Stimulated activated CD4-positive, alpha-beta T cell treated with anti-CD3 and anti-CD28 coated beads, Interleukin-15, amount 100 ng/mL, for 24 hours (primary cell): ENCODE measurements around the gene RUBCN.

Experiments
- DNase-seq: peaks from one replicate; pipeline ENCODE4 v3.0.0-alpha.2; 2020

RUBCN gene

DNA sequence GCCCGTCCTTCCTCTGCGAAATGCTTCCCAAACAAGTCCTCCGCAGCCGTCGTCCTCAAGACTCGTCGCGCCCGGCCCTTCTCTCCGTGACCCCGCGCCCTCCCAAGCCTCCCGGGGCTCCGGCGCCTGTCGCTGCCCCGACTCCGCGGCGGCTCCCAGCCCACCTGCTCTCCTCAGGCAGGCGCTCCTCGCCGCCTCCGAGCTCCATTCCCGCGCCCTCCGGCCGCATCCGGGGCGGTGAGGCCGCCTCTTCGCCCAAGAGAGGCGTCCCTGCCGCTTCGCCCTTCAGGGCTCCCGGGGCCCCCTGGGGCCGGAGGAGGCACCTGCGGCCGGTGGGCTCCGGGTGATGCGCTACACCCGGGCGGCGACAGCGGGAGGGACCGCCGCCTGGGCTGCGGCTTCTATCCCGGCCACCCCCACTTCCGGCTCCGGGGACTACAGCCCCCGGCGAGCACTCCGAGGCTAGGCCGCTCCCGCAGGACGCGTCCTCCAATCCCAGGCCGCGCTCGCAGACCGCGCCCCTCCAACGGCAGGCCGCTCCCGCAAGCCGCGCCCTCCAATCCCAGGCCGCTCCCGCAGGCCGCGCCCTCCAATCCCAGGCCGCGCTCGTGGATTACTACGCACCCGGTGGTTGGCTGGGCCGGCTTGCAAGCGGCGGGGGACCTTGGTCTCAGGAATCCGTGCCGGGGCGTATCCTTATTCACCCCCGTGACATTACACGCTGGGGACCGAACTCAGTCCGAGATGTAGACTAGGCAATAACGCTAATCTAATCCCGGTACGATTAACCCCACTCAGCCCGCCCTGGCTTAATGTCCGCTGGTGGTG lies at the start of gene RUBCN:
TSS of gene RUBCN (minus strand) at position 414 of the 828 bp plus-strand sequence. CDS start at position 229, 185 bp downstream.
- DNase-seq = peak; percentile 97

DNA sequence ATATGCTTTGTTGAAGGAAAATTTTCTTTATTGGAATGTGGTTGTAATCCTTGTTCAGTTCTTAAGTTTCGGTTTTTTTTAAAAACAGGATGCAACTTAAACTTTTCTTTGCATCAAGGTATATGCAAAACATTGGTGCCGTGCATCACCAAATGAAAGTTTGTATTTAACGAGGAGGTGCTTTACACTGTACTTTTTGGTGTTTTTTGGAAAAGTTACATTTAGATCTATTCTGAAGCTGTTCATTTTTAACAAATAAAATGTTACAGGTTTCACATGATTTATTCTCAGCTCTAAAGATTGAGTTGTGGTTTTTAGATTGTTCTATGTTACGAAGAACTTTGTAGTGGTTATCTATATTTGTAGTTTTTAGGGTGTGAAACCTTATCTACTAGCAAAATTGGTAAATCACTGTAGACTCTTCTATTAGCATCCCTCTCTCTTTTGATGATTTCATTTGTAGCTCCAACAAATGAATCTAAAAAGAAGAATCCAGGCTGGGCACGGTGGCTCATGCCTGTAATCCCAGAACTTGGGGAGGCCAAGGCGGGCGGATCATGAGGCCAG lies 47.4 kb upstream of the RUBCN start:
- DNase-seq = no peak

DNA sequence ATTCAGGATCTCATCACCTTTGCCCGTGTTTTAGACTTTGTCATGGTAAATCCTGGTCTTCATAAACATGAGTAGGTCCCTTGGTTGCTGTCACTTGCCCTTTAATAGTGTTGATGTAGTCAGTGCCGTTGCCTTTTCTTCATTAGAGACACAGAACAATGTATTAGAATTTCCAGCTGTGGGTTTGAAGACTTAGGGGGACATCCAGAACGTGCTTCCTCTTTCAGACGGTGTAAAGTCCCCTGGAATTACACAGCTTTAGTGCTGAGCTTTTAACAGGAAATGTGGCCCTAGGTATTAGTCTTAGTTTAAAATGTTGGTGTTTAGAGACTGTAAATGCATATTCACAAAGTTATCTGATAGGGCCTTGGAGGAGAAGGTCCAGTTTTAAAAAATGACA lies 45.5 kb upstream of the RUBCN start:
- no peak for DNase-seq

DNA sequence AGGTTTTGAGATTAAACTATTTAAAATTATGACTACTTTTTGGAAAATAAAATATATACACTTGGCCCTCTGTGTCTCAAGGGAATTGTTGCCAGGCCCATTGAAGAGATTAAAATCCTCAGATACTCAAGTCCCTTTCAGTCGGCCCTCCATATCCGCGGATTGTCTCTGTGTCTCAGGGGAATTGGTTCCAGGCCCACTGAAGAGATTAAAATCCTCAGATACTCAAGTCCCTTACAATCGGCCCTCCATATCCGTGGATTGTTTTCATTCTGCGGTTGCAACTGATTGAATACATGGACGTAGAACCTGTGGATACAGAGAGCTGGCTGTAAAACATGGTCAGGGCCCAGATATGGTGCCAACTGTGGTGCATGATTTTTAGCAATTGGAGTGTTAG lies 38.6 kb upstream of the RUBCN start:
- no peak for DNase-seq

DNA sequence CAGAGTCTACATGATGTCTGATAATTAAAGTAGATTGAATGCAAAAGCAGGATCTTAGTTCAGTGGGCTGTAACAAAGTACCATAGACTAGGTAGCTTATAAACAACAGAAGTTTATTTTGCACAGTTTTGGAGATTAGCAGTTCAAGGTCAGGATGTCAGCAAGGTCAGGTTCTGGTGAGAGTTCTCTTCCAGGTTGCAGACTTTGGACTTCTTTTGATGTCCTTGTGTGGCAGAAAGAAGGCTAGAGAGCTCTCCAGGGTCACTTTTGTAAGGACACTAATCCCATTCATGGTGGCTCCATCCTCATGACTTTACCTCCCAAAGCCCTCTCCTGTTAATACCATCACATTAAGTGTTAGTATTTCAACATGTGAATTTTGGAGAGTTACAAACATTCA lies 25.1 kb upstream of the RUBCN start:
- no peak for DNase-seq

DNA sequence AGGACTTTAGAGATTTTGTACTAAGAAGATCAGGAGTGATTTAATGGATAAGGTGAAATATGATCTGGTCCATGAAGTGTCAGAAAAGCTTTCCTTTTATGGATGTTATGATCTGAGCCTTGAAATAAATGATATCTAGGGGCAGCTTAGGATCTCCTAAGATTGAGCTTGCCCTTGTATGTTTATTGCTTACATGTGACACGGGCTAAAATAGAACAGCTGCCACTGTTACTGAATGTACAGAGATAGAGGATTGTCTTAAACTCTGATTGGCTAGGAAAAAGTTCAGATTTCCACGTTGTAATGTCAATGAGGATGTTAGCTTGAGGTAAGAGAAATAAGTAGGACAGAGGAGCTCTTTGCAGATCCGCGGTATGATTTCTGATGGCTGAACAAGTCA lies 21.8 kb upstream of the RUBCN start:
- DNase-seq = no peak

DNA sequence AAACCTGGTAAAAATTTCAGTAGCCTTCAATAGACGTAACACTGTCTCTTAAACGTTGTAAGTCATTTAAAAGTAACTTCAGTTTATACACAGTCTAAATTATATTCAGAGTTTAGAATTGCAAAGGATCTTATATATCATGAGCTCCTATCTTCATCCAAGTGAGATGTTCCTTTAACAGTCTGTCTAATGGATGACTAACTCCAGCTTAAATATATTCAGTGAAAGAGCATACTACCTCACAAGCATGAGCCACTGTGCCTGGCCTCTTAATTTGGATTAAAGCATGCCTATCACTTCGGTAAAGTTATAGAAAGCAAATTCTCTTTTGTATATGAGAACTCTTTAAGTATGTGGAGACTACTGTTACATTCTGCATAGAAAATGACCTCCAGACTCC lies 20.0 kb upstream of the RUBCN start:
- DNase-seq = no peak

DNA sequence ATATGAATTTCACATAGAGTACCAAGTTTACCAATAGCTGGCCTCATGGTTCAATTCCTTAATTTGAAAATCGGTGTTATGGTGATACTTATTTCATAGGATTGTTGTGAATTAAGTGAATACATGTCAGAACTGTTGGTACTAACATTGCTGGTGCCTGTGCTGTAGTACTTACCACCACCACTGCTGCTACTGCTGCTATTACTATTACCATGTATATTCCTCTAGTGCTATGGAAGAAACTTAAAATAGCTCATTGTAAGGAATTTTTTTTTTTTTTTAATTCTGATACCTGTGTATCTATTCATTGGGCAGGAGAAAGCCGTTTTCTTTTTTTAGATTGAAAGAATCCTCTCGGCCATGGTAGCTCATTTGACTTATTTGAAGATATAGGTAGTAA lies 16.6 kb upstream of the RUBCN start:
- no peak for DNase-seq

DNA sequence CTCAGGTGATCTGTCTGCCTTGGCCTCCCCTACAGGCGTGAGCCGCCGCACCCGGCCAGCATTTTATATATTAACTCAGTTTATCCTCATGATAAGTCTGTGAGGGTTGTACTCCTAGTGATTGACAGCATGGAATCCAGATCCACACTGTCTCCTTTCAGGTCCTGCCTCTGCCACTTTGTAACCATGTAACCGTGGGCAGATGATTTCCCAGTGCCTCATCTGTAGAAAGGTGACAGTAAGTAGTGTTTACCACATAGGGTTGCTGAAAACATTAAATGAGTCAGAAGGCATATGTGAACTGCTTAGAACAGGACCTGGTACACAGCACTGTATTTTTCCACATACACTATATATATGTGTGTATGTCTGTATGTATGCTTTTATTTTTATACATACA lies 15.4 kb upstream of the RUBCN start:
- DNase-seq = peak; percentile 46

DNA sequence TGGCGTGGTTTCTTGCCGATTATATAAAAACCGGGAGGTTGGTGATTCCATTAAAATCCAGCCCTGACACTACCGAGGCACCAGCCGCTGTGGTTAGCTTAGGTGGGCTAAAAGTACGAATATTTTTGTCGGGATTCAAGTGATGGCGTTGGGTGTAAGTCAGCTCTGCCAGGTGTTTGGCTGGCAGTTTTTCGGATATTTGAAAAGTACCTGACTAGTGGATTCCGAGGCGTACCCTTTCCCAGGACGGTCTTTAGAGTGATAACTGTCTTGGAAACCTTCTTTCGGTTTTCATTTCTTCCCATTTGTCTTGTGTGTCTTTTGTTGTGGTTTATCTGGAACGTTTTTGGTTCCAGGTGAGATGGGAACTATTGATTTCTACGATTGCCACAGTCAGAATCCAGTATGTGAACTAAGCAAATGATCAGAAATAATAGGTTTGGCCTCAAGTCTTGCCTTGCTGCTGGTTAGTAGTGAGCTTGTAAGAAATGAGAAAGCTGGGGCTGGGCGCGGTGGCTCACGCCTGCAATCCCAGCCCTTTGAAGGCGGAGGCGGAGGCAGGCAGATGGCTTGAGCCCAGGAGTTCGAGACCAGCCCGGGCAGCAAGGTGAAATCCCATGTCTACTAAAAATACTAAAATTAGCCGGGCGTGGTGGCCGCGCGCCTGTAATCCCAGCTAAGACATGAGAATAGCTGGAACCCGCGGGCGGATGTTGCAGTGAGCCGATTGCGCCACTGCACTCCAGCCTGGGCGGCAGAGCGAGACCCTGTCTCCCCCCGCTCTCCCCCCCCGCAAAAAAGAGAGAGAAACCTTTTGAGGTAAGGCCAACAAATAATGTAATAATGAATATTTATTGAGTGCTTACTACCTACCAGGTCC lies 14.4 kb upstream of the RUBCN start:
- DNase-seq = peak; percentile 68

DNA sequence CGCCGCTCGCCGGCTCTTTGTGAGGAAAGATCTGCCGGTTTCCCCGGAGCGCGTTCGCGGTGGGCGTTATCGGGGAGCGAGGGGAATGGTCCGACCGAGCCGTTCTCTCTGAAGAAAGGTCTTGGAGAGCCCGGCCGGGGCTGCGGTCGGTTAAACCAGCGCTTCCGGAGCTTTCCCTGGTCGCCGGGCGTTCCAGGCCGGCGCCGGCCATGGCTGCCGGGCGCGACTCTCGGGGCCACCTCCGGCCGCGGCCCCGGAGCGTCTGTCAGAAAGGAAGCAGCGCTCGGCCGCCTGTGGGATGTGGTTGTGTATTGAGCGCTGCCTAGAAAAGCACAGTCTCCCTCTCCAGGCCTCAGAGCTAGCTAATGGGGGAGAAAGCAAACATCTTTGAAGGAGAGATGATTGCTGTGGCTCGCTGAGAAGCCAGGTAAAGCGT lies 13.7 kb upstream of the RUBCN start:
- DNase-seq = peak; percentile 67

DNA sequence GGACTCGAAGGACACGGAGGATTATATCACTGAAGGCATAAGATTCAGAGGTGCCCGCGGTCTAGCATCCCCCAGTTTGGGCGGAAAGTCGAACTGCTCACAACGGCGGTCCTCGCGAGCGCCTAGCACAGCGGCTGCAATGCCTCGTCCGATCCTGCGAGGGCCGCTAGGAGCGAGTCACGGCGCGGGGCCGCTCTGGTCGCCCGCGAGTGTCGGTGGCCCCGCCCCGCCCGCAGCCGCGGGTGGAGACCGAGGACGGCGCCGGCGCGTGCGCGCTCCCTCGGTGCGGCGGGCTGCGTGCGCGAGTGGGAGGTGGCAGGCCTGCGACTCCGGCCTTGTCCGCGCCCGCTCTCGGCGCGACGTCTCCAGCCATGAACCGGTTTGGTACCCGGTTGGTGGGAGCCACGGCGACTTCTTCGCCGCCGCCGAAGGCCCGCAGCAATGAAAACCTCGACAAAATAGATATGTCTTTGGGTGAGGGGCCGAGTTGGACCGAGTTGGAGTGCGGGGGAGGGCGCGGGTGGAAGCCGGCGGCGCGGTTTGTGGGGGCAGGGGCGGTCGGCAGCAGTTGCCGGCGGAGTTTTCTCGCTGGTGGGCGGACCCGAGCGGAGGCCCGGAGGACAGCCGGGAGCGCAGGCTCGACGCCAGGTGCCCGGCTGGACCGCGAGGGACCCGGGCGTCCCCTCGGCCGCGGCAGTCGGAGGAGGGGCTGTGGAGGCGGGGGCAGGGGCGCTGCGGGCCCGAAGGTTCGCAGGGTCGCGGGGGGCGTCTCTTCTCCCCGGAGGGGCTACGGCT lies 13.1 kb upstream of the RUBCN start, which contains the start of gene FYTTD1:
TSS of gene FYTTD1 (plus strand) at position 283 of the 795 bp plus-strand sequence. CDS start at position 372, 89 bp downstream.
- DNase-seq = peak; percentile 89

DNA sequence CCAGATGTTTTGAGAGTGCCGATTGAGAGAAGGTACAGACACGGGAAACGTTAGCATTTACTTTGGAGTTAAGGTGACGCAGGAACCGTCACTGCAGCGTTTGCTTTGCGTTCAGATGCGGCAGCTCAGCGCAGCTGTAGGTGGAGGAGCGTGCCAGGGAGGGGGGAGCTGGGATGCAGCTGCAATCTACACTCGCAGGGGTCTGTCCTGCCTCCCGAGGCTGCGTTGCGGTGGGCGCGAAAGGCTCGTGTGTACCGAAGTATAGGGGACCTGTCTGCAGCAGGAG lies 12.6 kb upstream of the RUBCN start:
- DNase-seq = peak; percentile 68

DNA sequence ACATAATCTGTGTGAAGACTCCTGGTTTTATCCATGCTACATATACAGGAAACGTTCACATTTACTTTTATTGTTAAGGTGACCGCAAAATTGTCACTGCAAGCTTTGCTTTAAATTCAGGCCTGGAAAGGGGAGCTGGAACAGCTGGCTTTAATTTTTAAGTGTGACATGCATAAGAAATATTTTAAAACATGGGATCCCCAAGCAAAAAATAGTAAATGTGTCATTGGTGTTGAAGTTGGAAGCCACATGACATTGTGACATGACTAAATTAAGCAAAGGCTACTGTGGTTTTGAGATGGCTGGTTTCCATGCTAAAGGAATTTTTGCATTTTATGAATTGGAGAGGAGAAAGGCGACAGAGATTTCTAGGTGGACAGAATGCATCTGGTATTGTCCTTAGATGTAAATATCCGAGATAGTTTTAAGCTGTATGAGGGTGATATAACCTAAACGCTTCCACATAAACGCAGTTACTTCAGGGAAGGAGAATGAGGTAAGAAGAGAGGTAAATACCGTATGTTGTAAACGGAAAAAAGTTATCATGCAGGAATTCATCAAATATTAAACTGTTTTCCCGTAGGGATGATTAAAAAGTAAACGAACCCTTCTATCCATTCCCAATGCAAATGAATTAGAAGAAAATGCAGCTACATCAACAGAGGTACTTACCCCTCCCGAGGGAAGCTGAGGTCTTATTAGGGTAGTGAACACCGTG lies 12.1 kb upstream of the RUBCN start:
- DNase-seq = no peak

DNA sequence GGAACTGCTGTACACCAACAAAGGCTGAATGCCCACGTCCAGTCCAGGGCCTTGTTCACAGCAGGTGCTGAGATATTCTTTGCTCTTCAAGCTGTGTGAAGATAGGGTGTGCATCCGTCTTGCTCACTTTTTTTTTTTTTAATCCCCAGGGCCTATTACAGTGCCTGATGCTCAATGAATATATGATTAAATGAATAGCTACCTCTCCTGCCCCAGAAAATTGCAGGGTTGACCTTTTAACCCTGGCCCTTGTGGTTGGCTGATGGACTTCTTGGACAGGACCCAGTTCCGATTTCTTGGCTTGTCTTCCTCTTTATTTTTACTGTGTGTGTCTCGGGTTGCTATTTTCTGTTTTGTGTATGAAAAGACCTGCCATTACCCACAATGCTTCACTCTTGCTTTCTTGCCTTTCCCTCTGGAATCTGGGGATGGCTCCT lies 10.1 kb upstream of the RUBCN start:
- DNase-seq = no peak

DNA sequence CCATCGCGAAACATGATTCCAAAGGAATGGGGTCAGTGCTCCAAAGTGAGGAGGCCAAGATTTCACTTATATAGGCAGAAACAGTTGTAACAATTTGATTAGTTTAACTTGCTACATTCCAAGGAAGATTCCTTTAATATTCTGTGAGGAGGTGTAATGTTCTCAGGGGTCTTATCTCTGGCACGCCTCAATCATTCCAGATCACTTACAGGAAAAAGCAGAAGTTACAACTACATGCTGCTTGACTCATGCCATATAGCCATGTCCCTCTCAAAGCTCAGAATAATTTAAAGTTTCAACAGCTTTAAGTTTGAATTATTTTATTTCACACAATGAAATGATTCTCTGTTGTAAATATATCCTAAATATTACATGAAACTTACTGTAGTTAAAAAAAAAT lies 9.5 kb upstream of the RUBCN start:
- DNase-seq = no peak

DNA sequence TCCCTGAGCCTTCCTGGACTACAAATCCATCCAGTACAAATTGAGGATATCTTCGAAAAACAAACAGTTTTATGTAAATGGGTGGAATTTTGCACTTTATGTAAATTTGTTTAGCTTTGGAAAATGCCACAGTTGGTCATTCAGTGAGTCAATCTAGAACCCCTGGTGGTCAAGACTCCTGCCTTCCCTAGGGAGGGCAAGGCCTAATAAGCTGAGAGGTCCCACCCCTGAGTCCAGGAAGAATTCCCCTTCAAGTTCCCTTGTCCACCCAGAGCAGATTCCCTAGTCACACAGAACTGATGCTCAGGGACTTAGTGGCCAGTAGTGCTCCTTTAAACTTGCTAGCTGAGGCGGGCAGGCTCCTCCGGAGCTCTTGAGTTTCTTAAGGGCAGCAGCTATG lies 6.1 kb upstream of the RUBCN start:
- no peak for DNase-seq

DNA sequence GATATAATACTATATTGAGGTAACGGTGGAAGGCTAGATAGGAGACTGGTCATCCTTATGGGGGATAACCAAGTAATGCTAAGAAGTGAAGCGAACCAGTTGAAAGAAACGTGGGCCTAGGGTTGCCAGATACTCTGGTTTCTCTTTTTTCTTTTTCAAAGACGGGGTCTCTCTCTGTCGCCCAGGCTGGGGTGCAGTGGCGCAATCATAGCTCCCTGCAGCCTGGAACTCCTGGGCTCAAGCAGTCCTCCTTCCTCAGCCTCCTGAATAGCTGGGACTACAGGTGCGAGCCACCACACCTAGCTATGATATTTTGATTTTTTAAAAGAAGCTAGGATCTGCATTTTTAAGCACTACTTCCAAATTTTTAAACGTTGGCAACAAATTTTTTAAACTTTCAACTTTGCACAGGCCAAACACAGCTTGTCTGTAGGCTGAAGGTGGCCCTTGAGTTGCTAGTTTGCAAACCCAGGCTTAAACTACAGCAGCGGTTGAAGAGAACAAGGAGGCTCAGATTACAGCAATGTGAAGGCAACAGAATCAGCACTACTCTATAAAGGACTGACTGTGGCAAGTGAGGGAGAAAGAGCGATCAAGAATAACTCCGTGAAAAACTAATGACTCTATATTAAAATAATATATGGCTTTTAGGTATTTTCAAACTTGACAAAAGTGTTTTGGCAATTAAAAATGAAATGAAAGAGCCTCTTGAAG lies 1.2 kb upstream of the RUBCN start:
- no peak for DNase-seq

DNA sequence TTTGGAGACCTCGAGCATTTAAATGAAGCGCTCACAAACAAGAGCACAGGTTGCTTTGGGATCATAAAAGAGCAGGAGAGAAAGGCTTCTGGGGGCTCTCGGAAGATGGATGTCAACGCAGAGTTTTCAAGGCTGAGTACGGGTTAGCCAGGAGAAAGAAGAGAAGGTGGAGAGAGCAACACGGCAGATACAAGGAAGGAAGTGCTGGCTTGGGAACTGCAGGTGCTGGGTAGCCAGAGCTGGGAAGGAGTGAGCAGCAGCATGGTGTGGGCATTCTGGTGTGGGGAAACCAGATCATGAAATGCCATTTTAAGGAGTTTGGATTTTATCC lies 580 bp upstream of the RUBCN start:
- DNase-seq = no peak

DNA sequence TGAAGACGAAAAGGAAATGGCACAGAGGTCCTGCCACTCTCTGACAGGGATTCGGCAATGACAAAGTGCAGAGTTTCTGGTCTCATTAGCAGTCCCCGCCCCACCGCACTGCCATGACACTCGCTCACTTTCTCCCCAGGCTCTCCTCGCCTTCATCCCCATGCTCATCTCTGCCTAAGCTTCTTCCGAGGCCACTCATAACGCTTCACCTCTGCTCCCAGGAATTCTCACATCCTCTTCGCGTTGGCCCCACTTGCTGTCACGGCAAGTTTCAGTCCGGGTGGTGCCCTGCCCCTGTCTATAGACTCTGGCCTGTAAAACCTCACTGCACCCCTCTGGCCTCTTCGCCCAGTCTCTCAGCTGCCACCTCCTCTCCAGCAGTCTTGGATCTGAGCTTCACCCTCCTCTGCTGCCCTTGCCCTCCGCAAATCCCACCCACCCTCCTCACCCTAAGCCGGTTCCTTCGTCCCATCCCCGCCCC lies 654 bp downstream of the RUBCN start:
- peak; percentile 76 for DNase-seq

DNA sequence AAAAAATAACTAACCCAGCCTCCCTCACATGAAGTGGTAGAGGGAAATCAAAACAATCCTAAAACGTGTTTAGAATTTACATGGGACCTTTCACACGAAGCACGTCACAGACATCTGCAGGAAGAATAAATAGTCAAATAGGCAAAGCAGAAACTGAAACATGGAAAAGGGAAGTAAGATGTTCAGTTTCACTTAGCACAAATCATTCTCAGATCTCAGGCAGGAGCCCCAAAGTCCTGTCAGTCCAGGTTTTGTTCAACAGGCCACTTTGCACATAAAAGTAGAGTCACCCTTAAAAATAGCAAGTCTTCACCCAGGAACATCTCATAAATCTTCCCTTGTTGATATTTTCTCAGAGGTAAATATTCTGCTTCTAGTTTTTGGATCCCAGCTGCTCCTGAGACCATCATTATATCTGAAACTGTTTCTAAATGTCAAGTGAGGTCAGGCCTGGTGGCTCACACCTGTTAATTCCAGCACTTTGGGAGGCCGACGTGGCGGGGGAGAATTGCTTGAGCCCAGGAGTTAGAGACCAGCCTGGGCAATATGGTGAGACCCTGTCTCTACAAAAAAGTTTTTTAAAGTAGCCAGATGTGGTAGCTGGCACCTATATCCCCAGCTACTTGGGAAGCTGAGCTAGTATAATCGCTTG lies 1.9 kb downstream of the RUBCN start:
- DNase-seq = no peak
